ENCODE results near the gene KANSL2.
"Not testable (repeated sequence)": the region's sequence is repeated elsewhere in the genome, so short reads cannot be mapped to it uniquely, and the experiment has no call there.

The KANSL2 gene

DNA sequence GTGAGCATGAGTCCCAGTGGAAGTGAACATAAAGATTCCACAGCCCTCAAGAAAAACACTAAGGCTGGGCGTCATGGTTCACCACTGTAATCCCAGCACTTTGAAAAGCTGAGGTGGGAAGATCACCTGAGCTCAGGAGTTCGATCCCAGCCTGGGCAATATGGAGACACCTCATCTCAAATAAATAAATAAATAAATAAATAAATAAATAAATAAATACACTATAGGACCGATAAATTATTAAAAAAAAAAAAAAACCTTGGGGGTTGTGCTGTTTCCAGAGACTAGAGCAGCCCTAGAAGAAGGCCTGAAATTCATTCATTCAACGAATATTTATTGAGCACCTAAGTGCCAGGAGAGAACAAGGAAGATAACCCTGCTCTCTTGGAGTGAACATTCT is 1.5 kb upstream of the KANSL2 start:
- no peak for DNase-seq

DNA sequence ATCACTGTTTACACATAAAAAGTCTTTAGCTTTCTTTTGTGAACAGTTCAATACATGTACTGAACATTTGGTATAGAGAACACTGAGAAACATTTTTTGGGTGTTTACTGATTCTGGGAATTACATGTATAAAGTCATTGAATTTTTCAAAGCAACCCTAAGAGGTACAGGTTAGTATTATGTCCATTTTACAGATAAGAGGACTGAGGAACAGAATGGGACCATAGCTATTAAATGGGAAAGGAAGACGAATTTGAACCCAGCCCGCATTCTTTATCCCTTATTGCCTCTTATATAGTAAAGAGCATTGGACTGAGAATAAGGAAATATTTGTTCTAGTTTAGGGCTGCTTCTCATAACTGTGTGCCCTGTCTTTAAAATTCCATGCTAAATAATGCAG is 889 bp upstream of the KANSL2 start:
- no peak for DNase-seq

- DNase-seq, result not testable (repeated sequence)
These were observed 481 bp upstream of the KANSL2 start for GRCh38 chr12:48682533-48682905.

DNA sequence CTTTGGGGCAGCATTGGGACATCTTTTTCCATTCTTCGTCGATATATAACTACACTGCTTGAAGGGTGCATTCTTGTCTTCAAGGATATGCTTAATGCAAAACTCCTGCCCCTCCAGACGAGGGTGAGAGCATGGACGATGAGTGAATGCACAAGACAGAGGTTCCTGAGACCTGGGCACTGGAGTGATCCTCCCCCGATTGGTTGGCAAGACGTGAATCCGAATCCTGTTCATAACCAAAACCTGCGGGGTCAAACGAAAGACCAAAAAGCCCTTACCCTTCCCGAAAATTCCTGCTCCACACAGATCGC is 684 bp downstream of the KANSL2 start:
- DNase-seq, result no peak

GRCh38 chr12:48680861-48681260 is 1.2 kb downstream of the KANSL2 start:
- DNase-seq, result no peak

GRCh38 chr12:48678551-48679185 is 3.4 kb downstream of the KANSL2 start:
- DNase-seq, result no peak

DNA sequence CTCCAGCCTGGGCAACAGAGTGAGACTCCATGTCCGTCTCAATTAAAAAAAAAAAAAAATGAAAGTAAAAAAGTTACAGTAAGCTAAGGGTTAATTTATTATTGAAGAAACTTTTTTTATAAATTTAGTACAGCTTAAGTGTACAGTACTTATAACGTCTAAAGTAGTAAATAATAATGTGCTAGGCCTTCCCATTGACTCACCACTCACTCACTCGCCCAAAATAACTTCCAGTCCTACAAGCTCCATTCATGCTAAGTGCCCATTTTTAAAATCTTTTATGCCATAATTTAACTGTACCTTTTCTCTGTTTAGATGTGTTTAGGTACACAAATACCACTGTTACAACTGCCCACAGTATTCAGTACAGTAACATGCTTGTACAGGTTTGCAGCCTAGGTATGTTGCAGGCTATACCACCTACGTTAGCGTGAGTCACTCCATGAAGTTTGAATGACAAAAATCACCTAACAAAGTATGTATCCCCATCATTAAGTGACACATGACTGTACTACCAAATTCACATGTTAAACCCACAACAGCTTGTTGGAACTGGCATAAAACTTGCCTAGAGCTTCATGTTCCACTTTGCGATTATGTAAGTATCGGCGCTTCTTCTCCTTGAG is 10.7 kb downstream of the KANSL2 start:
- no peak for DNase-seq

DNA sequence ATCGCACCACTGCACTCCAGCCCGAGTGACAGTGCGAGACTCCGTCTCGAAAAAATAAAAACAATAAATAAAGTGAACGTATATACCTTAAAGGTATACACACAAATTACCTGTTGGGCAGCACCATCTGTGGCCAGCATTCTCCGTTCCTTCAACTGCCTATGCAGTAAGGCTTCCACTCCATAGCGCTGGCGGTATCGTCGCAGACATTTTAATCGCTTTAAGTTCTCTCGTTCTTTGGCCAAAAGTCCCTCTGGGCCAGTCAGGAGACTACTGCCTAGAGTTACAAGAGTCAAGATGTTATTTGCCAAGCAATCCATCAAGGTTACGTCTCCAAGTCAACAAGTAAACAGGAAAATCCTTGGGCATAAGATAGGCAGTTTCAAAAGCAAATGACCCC is 13.0 kb downstream of the KANSL2 start:
- DNase-seq, result no peak

DNA sequence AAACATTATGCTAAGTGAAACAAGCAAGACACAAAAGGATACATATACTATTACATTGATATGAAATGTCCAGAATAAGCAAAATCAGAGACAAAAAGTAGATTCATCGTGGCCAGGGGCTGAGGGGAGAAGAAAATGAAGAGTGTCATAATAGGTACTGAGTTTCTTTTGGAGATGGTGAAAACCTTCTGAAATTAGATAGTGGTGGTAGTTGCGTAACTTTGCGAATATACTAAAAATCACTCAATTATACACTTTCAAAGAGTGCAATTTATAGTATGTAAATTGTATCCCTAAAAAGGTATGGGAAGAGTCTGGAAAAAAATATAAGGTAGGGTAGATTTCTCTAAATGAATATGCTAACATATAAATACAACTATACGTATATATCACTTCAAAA is 22.2 kb downstream of the KANSL2 start:
- no peak for DNase-seq

GRCh38 chr12:48651681-48652080 is 30.4 kb downstream of the KANSL2 start:
- no peak for DNase-seq

GRCh38 chr12:48645354-48645753 is 36.7 kb downstream of the KANSL2 start:
- DNase-seq, result not testable (repeated sequence)

DNA sequence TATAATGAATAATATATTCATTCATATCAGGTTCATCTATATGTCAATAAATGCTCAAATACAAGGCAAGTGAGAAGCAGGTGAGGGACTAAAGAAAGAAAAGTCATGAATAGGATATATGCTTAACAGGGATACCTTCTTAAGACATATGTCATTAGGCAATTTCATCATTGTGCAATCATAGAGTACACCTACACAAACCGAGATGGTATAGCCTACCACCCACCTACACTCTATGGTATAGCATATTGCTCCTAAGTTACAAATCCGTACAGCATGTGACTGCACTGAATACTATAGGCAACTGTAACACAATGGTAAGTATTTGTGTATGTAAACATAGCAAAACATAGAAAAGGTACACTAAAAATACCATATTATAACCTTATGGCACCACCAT is 39.0 kb downstream of the KANSL2 start:
- DNase-seq, result no peak

GRCh38 chr12:48641752-48642555 is 40.1 kb downstream of the KANSL2 start:
- DNase-seq, result not testable (repeated sequence)

DNA sequence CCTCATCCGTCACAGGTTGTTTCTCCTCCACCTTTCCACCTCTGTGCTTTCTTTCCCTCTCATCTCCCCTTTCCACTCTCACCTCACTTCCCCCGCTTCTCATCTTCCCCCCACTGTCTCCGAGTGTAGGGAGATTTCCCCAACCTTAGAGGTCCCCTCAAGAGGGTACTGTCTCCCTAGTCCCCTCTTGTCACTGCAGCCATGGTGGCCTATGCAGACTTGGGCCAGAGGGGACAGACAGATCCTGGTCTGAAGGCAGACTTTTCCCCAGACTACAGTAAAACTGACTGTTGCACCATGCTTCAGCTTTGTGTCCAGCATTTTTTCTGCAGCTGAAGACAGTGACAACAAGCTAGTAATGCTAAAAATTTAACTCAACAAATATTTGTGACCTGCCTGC is 41.2 kb downstream of the KANSL2 start:
- no peak for DNase-seq

DNA sequence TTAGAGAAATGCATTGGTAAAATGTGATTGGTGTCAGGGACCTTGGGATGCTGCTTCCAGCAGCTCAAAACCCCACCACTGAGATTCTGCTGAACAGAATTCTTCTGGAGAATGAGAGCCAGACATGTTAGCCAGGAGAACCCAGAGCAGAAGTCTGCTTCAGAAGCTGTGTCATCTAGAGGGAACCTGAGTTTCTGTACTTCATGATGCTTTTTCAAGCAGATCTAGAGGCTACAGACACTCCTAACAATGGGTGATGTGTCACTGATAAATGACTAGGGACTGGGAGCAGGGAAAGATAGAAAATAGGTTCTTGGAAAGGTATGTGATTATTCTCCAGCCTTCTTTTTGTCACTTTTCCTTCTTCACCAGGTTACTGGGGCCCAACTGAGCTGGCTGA is 41.6 kb downstream of the KANSL2 start:
- DNase-seq, result no peak

GRCh38 chr12:48631071-48631470 is 51.0 kb downstream of the KANSL2 start:
- DNase-seq, result no peak

DNA sequence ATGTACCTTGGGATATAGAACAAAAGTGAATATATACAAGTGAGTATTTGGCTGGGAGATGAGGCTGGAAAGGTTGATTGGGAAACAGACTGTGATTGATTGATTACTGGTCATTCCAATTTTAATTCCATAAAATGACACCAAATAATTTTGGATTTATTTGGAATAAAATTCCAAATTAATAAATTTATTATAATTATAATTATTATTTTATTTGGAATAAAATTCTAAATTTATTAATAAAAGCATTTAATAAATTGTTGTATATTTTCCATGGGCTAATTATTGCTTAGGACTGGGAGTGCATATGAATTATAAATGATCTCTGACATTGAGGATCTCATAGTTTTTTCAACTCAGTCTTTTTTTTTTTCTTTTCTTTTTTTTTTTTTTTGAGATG is 51.7 kb downstream of the KANSL2 start:
- DNase-seq, result no peak

- no peak for DNase-seq
These were observed 52.5 kb downstream of the KANSL2 start for GRCh38 chr12:48629541-48629940.

DNA sequence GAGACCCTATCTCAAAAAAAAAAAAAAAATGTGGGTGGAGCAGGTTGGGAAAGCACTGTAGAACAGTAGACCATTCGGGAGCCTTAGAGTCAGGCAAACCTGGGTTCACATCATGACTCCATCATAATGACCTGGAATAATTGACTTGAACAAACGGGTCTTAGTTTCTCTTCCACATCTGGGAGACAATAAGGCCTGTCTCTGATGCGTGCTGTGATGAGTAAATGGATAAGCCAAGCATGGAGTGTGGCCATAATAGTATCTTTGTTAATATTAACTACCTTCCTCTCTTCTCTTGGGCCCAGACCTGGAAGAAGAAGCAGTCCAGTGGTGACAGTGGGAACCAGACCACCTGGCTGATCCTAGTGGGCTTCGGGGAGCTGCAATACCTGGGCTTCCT is 54.5 kb downstream of the KANSL2 start:
- DNase-seq, result no peak

DNA sequence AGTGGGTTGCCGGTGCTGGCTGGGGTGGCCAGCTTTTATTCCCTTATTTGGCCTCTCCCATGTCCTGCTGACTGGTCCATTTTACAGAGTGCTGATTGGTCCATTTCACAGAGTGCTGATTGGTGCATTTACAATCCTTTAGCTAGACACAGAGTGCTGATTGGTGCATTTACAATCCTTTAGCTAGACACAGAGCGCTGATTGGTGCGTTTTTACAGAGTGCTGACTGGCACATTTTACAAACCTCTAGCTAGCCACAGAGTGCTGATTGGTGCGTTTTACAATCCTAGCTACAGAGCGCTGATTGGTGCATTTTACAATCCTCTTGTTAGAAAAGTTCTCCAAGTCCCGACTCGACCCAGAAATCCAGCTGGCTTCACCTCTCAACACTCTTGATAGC is 59.0 kb downstream of the KANSL2 start:
- not testable (repeated sequence) for DNase-seq

DNA sequence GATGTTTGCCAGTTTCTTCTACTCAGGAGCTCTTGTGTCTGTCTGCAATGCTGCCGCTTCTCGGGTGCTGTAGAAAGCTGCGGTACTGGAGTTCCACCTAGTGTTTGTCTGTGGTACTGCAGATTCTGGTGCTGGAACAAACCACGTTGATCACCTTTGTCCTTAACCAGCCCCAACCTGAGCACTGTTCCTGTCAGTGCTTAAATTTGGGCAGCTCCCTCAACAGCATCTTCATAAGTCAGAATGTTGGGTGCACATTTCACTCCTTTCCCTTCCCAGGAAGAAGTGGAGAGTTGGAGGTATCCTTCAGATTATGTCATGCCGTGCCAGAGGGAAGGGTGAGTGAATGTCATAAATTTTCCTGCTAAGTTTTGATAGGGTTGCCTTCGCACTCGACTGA is 63.5 kb downstream of the KANSL2 start:
- DNase-seq, result peak; percentile 66

DNA sequence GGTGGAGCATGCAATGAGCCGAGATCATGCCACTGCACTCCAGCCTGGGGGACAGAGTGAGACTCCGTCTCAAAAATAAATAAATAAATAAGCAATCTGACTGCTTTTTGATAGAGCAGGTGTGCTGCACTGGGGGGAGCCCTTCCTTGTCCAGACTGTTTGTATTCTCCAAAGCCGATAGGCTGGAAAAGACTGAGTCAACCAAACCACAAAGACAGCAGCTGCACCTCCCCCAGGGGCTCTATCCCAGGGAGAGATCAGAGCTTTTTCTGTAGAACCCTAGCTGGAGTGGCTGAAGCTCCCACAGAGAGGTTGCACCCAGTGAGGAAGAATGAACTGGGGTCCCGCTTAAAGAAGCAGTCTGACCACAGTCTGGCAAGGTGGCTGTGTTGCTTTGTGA is 66.4 kb downstream of the KANSL2 start:
- DNase-seq, result no peak

DNA sequence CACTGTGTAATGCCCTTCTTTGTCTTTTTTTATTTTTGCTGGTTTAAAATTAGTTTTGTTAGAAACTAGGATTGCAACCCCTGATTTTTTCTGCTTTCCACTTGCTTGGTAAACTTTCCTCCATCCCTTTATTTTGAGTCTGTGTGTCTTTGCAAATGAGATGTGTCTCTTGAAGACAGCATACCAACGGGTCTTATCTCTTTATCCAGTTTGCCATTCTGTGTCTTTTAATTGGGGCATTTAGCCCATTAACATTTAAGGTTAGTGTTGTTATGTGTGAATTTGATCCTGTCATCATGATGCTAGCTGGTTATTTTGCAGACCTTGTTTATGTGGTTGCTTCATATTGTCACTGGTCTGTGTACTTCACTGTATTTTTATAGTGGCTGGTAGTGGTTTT is 68.7 kb downstream of the KANSL2 start:
- DNase-seq, result no peak
